HAP-1 (cell line): ENCODE results near the gene TAF5L.
A peak's percentile ranks its signal among the peaks of the same experiment; 100 is the strongest.

Source experiments
- DNase-seq, 2 experiments: peaks; one replicate each; pipeline ENCODE4 v3.0.0-alpha.2; 2016 to 2020; ENCODE audit warnings: low spot score in 2 of 2
- H3K27me3 ChIP-seq: fragments of 250-450 bp; sonication (Bioruptor Pico); 2 replicates; pipeline ENCODE4 v1.5.1; 2020; ENCODE audit warnings: low read depth, mild to moderate bottlenecking, moderate library complexity
- H3K36me3 ChIP-seq: fragments of 250-450 bp; sonication (Bioruptor Pico); replicated peaks from 2 replicates; pipeline ENCODE4 v1.5.1; 2020; ENCODE audit warnings: mild to moderate bottlenecking
- H3K4me1 ChIP-seq: fragments of 250-450 bp; sonication (Bioruptor Pico); 2 replicates; pipeline ENCODE4 v1.5.1; 2020; ENCODE audit warnings: mild to moderate bottlenecking
- H3K4me3 ChIP-seq: fragments of 250-450 bp; sonication (Bioruptor Pico); 2 replicates; pipeline ENCODE4 v1.5.1; 2020; ENCODE audit warnings: mild to moderate bottlenecking, moderate library complexity
- H3K9me3 ChIP-seq: fragments of 250-450 bp; sonication (Bioruptor Pico); 2 replicates; pipeline ENCODE4 v1.5.1; 2020; ENCODE audit warnings: mild to moderate bottlenecking, moderate library complexity
- in situ Hi-C: fragments of 300-500 bp; cut with MboI; formaldehyde crosslinking; loops from 3 replicates; pipeline ENCODE4 v1.14.3; 2020; ENCODE audit warnings: low sequenced_read_pairs, inconsistent platforms, mixed read lengths

TAF5L gene

GRCh38 chr1:229582011-229582694 lies 43.8 kb downstream of the TAF5L start:
- no peaks in the 10 kb centered on the region for H3K27me3 ChIP-seq
- DNase-seq, result no peak
- in situ Hi-C loops, result no loop called here

GRCh38 chr1:229581485-229581884 lies 44.4 kb downstream of the TAF5L start:
- Histone ChIP-seq H3K27me3 (no peaks in the 10 kb centered on the region), H3K36me3 (no peaks in the 10 kb centered on the region), H3K4me1 (peaks cover 4% of the 10 kb centered on the region), H3K9me3 (no peaks in the 10 kb centered on the region), H3K4me3 (no peak overlapping the region)
- no peak for DNase-seq
- in situ Hi-C loops, result no loop called here

More at GRCh38 chr1:229582011-229582694, 43.8 kb downstream of the TAF5L start:
- Histone ChIP-seq H3K4me1 (peaks cover 4% of the 10 kb centered on the region), H3K4me3 (no peak overlapping the region), H3K36me3 (no peaks in the 10 kb centered on the region), H3K9me3 (no peaks in the 10 kb centered on the region)

DNA sequence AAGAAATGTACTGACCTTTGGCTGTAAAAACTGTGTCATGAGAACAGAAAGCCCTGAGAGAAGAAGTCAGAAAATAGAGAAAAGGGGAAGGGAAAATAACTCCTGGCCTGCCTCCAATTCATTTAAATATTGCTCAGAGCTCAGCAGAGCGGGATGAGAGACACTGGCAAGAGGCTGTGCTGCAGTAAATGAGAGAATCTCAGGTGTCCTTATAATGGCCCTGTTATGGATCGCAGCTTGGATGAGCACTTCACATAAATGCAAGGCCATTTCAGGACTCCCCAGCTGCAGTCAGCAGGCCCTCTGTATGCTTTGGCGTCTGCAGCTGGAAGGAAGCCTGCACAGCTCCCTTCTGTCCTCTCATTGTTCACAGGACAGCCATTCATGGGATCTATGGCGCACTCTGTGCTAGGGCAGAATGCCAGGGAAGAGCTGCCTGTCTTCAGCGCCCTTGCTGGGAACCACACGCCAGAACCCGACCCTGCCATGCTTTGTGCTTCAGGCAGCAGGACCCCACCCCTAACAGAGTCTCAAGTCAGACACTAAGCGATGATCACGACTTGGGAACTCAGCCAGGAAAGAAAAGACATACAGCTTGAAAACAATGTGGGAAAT lies 46.8 kb downstream of the TAF5L start:
- Histone ChIP-seq H3K4me1 (peaks cover 4% of the 10 kb centered on the region), H3K36me3 (no peaks in the 10 kb centered on the region), H3K9me3 (no peaks in the 10 kb centered on the region), H3K27me3 (no peaks in the 10 kb centered on the region), H3K4me3 (no peak overlapping the region)
- in situ Hi-C loops, result no loop called here
- peak in 1 of 2 experiments; percentile 59 for DNase-seq

GRCh38 chr1:229578168-229579058 lies 47.5 kb downstream of the TAF5L start:
- DNase-seq, result peak in 1 of 2 experiments; percentile 15
- Histone ChIP-seq H3K4me3 (no peak overlapping the region), H3K9me3 (no peaks in the 10 kb centered on the region), H3K27me3 (no peaks in the 10 kb centered on the region), H3K36me3 (no peaks in the 10 kb centered on the region), H3K4me1 (peaks cover 4% of the 10 kb centered on the region)
- in situ Hi-C loops, result no loop called here

DNA sequence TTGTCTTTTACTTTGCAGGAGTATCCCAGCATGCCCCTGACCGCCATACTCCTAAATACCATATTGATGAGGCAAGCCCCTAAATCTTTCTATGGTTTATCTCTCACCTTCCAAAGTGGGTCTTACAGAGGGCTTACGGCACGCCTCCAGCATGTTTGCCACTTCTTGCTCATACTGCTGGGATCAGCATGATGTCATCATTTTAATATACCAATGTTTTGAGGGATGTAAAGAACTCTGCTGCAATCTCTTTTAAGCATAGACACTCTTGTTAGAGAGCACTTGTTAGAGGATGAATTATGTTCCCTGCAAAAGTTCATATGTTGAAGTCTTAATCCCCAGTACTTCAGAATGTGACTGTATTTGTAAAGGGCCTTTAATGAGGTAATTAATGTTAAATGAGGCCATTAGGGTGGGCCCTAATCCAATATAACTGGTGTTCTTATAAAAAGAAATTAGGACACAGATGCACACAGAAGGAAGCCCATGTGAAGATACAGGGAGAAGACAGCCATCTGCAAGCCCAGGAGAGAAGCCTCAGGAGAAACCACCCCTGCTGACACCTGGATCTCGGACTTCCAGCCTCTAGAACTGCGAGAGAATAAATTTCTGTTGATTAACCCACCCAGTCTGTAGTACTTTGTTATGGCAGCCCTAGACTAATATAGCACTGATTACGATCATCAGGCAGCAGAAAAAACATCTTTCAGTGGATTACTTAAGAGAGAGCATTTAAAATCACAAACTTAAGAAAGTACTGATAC lies 51.1 kb downstream of the TAF5L start:
- Histone ChIP-seq H3K36me3 (no peaks in the 10 kb centered on the region), H3K9me3 (no peaks in the 10 kb centered on the region), H3K27me3 (no peaks in the 10 kb centered on the region), H3K4me3 (no peak overlapping the region), H3K4me1 (peaks cover 4% of the 10 kb centered on the region)
- in situ Hi-C loops, result no loop called here
- DNase-seq, result no peak

- no peaks in the 10 kb centered on the region for H3K27me3 ChIP-seq
- no peaks in the 10 kb centered on the region for H3K36me3 ChIP-seq
- no peaks in the 10 kb centered on the region for H3K4me1 ChIP-seq
- no peaks in the 10 kb centered on the region for H3K9me3 ChIP-seq
- no peak for DNase-seq
- in situ Hi-C loops, result no loop called here
- no peak overlapping the region for H3K4me3 ChIP-seq
These were observed 53.6 kb downstream of the TAF5L start for GRCh38 chr1:229572286-229572685.

- no peak overlapping the region for H3K4me3 ChIP-seq
- H3K9me3 ChIP-seq, result no peaks in the 10 kb centered on the region
- H3K36me3 ChIP-seq, result no peaks in the 10 kb centered on the region
- DNase-seq, result no peak
- in situ Hi-C loops, result no loop called here
- H3K4me1 ChIP-seq, result no peaks in the 10 kb centered on the region
- no peaks in the 10 kb centered on the region for H3K27me3 ChIP-seq
These were observed 54.9 kb downstream of the TAF5L start for GRCh38 chr1:229570891-229571516.

DNA sequence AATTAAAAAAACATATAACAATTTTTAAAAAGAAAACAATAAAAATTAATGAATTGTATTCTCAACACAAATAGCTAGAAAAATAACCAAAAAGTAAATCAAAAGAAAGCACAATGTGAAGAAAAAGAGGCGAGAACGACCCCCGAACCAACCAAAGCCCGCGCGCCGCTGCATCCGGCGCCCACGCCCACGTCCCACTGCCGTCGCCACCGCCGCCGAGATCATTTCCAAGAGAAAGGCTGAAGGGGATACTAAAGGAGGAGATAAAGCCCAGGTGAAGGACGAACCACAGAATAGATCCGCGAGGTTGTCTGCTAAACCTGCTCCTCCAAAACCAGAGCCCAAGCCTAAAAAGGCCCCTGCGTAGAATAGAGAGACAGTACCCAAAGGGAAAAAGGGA lies 55.6 kb downstream of the TAF5L start:
- no peak overlapping the region for H3K4me3 ChIP-seq
- no peaks in the 10 kb centered on the region for H3K27me3 ChIP-seq
- in situ Hi-C loops, result no loop called here
- no peaks in the 10 kb centered on the region for H3K9me3 ChIP-seq
- H3K4me1 ChIP-seq, result no peaks in the 10 kb centered on the region
- DNase-seq, result no peak
- H3K36me3 ChIP-seq, result no peaks in the 10 kb centered on the region

DNA sequence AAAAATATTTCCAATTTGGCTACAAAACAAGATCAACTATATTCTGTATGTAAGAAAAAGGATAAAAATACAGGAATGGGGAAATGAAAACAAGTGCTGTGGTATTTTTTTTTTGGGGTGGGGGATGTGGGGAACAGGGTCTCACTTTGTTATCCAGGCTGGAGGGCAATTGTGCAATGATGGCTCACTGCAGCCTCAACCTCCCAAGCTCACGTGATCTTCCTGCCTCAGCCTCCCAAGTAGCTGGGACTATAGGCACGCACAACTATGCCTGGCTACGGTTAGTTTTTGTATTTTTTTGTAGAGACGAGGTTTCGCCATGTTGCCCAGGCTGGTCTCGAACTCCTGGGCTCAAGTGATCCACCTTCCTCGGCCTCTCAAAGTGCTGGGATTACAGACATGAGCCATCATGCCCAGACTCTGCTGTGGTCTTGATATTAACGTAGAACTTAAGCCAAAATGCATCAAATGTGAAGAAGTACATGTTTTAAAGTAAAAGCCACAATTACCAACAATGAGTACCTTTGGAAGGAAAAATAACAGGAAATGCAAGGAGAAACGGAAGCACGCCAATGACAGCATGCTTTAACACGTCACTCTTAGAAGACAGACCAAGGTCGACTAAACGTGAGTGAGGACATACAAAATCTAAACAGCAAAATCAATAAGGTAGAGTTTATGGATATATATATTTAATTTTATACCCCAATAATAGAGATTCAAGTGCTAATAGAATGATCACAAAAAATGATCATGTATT lies 58.6 kb downstream of the TAF5L start:
- Histone ChIP-seq H3K4me1 (peaks cover 8% of the 10 kb centered on the region), H3K36me3 (no peaks in the 10 kb centered on the region), H3K27me3 (no peaks in the 10 kb centered on the region), H3K4me3 (no peak overlapping the region), H3K9me3 (no peaks in the 10 kb centered on the region)
- in situ Hi-C loops, result no loop called here
- DNase-seq, result no peak

DNA sequence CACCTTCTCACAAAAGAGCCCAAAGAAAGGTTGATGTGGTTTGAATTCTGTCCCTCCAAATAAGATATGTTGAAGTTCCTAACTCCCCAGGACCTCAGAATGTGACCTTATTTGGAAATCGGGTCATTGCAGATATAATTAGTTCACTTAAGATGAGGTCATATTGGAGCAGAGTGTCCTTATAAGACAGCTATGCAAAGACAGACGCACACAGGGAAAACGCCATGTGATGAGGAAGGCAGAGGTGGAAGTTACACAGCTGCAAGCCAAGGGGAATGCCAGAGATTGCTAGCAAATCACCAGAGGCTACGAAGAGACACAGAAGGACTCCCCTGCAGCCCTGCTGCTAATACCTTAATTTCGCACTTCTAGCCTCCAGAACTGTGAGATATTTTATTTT lies 62.2 kb downstream of the TAF5L start:
- in situ Hi-C loops, result loop anchor here (5.0 kb wide), 1 partner anchor 64 kb away; the partner anchor contains the start of genes TAF5L and URB2
- Histone ChIP-seq H3K27me3 (no peaks in the 10 kb centered on the region), H3K36me3 (no peaks in the 10 kb centered on the region), H3K9me3 (no peaks in the 10 kb centered on the region), H3K4me1 (peaks cover 13% of the 10 kb centered on the region), H3K4me3 (no peak overlapping the region)
- no peak for DNase-seq

DNA sequence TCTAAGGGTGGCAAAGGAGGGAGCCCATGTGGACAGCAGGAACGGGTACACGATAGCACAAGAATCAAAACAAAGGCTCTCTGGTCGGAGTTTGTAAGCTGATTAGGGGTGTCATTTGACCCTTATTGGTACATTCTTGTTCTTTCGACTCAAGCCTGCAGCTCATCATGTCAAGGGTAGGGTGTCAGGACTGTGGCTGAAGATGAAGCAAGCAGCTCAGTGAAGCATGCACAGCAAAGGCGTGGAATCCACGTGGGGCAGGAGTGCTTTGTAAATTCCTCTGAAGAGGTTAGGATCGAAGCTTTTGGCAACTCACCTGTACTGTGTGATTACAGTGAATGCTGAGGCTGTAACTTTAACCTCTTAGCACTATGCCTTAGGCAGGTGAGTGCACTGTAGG lies 62.7 kb downstream of the TAF5L start:
- in situ Hi-C loops, result loop anchor here (5.0 kb wide), 1 partner anchor 64 kb away; the partner anchor contains the start of genes TAF5L and URB2
- no peak for DNase-seq
- Histone ChIP-seq H3K4me1 (peaks cover 13% of the 10 kb centered on the region), H3K27me3 (no peaks in the 10 kb centered on the region), H3K4me3 (no peak overlapping the region), H3K36me3 (no peaks in the 10 kb centered on the region), H3K9me3 (no peaks in the 10 kb centered on the region)

- in situ Hi-C loops, result loop anchor here (5.0 kb wide), 1 partner anchor 65 kb away; the partner anchor contains the start of genes TAF5L and URB2
- peaks cover 13% of the 10 kb centered on the region for H3K4me1 ChIP-seq
- H3K36me3 ChIP-seq, result no peaks in the 10 kb centered on the region
- no peaks in the 10 kb centered on the region for H3K9me3 ChIP-seq
- H3K27me3 ChIP-seq, result no peaks in the 10 kb centered on the region
- no peak overlapping the region for H3K4me3 ChIP-seq
- no peak for DNase-seq
These were observed 63.2 kb downstream of the TAF5L start for GRCh38 chr1:229562686-229563085.
